GM23248 (cell line): ENCODE measurements around the gene CDC25A. TPM values are rescaled to one million over a fixed set of nuclear protein-coding genes. Genes with fewer than 3 reads are reported as not detected.

Experiments
- DNase-seq: peaks from one replicate; pipeline ENCODE4 v3.0.0-alpha.2; 2015
- H2AFZ ChIP-seq: fragments of 200-600 bp; sonication (generic); 2 replicates; pipeline ENCODE4 v1.6.1; 2016; ENCODE audit warnings: antibody characterized with exemption
- H3F3A ChIP-seq: fragments of 200-600 bp; sonication (generic); 2 replicates; pipeline ENCODE4 v1.6.1; 2016; ENCODE audit warnings: mild to moderate bottlenecking, antibody characterized with exemption, mixed run types; ENCODE audit not compliant: insufficient read depth
- H3K27ac ChIP-seq: fragments of 200-600 bp; sonication (generic); 2 replicates; pipeline ENCODE4 v1.5.1; 2016; ENCODE audit warnings: mild to moderate bottlenecking
- H3K27me3 ChIP-seq: fragments of 200-600 bp; sonication (generic); replicated peaks from 2 replicates; pipeline ENCODE4 v1.6.1; 2016; ENCODE audit warnings: mild to moderate bottlenecking; ENCODE audit not compliant: insufficient read depth
- H3K36me3 ChIP-seq: fragments of 200-600 bp; sonication (generic); 2 replicates; pipeline ENCODE4 v1.6.1; 2016; ENCODE audit warnings: low read depth, mild to moderate bottlenecking
- H3K4me1 ChIP-seq: fragments of 200-600 bp; sonication (generic); 2 replicates; pipeline ENCODE4 v1.6.1; 2016; ENCODE audit warnings: mild to moderate bottlenecking; ENCODE audit not compliant: insufficient read depth
- H3K4me2 ChIP-seq: fragments of 200-600 bp; sonication (generic); one replicate; pipeline ENCODE4 v1.6.1; 2016; ENCODE audit warnings: mild to moderate bottlenecking; ENCODE audit not compliant: unreplicated experiment
- H3K4me3 ChIP-seq: fragments of 200-600 bp; sonication (generic); 2 replicates; pipeline ENCODE4 v1.5.1; 2016; ENCODE audit warnings: mild to moderate bottlenecking
- H3K79me2 ChIP-seq: fragments of 200-600 bp; sonication (generic); 2 replicates; pipeline ENCODE4 v1.6.1; 2016; ENCODE audit warnings: mild to moderate bottlenecking; ENCODE audit not compliant: insufficient read depth
- H3K9ac ChIP-seq: fragments of 200-600 bp; sonication (generic); 2 replicates; pipeline ENCODE4 v1.6.1; 2016; ENCODE audit warnings: mild to moderate bottlenecking
- H3K9me2 ChIP-seq: fragments of 200-600 bp; sonication (generic); 2 replicates; pipeline ENCODE4 v1.6.1; 2016; ENCODE audit warnings: mixed run types, mild to moderate bottlenecking, moderate library complexity; ENCODE audit not compliant: insufficient read depth
- H3K9me3 ChIP-seq: fragments of 200-600 bp; sonication (generic); one replicate; pipeline ENCODE4 v1.6.1; 2017; ENCODE audit warnings: low read depth
- H4K20me1 ChIP-seq: fragments of 200-600 bp; sonication (generic); 2 replicates; pipeline ENCODE4 v1.6.0; 2016; ENCODE audit not compliant: insufficient read depth
- EZH2 ChIP-seq: fragments of 200-600 bp; sonication (generic); IDR thresholded peaks from 2 replicates; pipeline ENCODE4 v1.6.1; 2018; ENCODE audit warnings: antibody characterized with exemption, mild to moderate bottlenecking; ENCODE audit not compliant: insufficient read depth, poor library complexity, severe bottlenecking
- EZH2phosphoT487 ChIP-seq: fragments of 200-600 bp; sonication (generic); IDR thresholded peaks from 2 replicates; pipeline ENCODE4 v1.6.1; 2018; ENCODE audit warnings: antibody characterized with exemption, moderate library complexity, mild to moderate bottlenecking, low read depth; ENCODE audit not compliant: insufficient read depth
- WGBS, 2 experiments: methylation state at CpG; one replicate each; pipeline ENCODE4 v1.1.6; 2015 to 2017; ENCODE audit warnings: low lambda C conversion rate in 2 of 2, low coverage in 1 of 2; ENCODE audit errors: missing lambda C conversion rate in 2 of 2; 5-methylcytosine and 5-hydroxymethylcytosine counted together
- in situ Hi-C: fragments of 300-500 bp; cut with MboI; formaldehyde crosslinking; loops from 2 replicates; pipeline ENCODE4 v1.15.0; 2020
- polyA plus RNA-seq: library from polyadenylated mRNA; unstranded; fragments of >200 nt; fragmentation: Nextera tagmentation; extraction: Ambion mirVana; gene quantifications from 2 replicates; pipeline ENCODE4 v1.2.1, GENCODE V29; 2016
- total RNA-seq: library from RNA; depleted of rRNA; stranded (reverse); fragments of >200 nt; shearing (Covaris generic); gene quantifications from 2 replicates; pipeline ENCODE4 v1.2.3, GENCODE V29; 2014

The CDC25A gene
- total and polyA plus RNA-seq, 2 experiments from 2014 or later, result 1.5 to 4.3 TPM

DNA sequence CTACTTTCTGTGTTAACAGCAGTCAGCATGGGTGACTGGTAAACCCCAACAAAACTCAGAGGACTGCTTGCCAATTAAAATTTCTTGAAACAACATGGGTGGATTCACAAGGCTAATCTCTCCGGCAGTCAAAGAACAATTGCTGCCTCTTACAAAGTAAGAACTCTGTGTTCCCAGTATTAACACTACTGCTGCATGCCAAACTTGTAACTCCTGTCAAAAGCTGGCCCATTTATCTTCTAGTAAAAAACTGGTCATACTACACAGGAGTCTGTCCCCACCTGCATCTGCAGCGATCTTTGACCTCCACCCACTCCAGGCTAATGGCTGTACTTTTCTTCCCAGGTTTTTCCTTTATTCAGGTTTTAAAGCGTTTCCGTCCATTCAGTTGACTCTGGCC lies 44.0 kb upstream of the CDC25A start:
- Histone ChIP-seq H3F3A (peaks cover 16% of the 10 kb centered on the region; the same call in 1 of the 2 replicates), H3K9me2 (no peaks in the 10 kb centered on the region), H3K27me3 (peaks cover 2% of the 10 kb centered on the region; the same call in 1 of the 2 replicates), H3K9ac (no peak overlapping the region), H3K79me2 (no peaks in the 10 kb centered on the region), H3K9me3 (no peaks in the 10 kb centered on the region), H3K4me3 (no peak overlapping the region), H3K4me1 (peaks cover 5% of the 10 kb centered on the region; the same call in 1 of the 2 replicates), H3K27ac (no peak overlapping the region), H3K4me2 (peak overlapping the region; percentile 16), H3K36me3 (no peaks in the 10 kb centered on the region), H2AFZ (no peak overlapping the region), H4K20me1 (no peaks in the 10 kb centered on the region)
- in situ Hi-C loops, result no loop called here
- WGBS, 2 experiments, result 14 to 16% methylated on average over 4 of the region's 4 CpGs
- DNase-seq, result no peak
- TF ChIP-seq EZH2, result no peak
- no peak for TF ChIP-seq EZH2phosphoT487

DNA sequence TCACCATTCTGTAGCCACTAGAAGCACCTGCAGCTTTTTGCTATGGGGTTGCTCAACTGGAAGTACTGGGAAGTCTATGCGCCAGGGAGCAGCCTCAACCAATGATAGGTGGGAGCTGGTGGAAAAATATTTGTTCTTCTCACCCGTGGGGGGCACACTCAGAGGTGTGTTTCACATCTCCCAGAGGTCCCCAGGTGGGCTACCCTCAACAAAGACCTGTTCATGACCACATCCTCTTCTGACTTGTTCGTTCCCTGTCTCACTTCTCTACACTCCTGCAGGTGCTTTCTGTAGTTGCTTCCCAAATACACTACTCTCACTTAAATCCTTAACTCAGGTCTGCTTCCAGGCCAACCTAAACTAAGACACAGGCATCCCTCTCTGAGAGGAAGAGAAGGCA lies 38.7 kb upstream of the CDC25A start:
- in situ Hi-C loops, result no loop called here
- WGBS, 2 experiments, result 27 to 41% methylated on average over 3 of the region's 3 CpGs
- H3K36me3 ChIP-seq, result no peaks in the 10 kb centered on the region

DNA sequence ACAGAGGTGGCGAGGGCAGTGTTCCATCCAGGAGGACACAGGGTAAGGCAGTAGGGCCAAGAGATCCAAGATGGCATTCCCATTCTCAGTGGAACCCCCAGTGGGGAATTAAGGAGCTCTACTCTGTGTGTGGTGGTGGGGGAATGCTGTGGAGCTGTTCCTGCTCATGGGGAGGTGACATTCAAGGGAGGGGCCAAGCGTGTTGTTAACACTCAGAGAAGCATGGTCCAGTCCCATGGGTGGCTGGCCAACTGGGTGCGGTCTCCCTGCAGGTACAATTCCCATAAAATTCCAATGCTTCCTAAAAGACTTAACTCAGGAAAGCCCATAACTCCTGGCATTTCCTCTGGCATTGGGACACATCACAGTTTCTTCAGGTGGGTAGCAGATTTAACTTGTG lies 37.4 kb upstream of the CDC25A start:
- 68 to 74% methylated on average over 3 of the region's 3 CpGs for WGBS, 2 experiments
- no peaks in the 10 kb centered on the region for H3K4me1 ChIP-seq
- H3K27me3 ChIP-seq, result peaks cover 13% of the 10 kb centered on the region
- H3K9ac ChIP-seq, result no peak overlapping the region
- H2AFZ ChIP-seq, result no peak overlapping the region
- no peak overlapping the region for H3K27ac ChIP-seq
- DNase-seq, result no peak
- H3K4me3 ChIP-seq, result no peak overlapping the region
- no peaks in the 10 kb centered on the region for H3K79me2 ChIP-seq
- no peak for TF ChIP-seq EZH2
- no peak for TF ChIP-seq EZH2phosphoT487
- H3K9me3 ChIP-seq, result no peaks in the 10 kb centered on the region
- no peaks in the 10 kb centered on the region for H3F3A ChIP-seq
- H3K36me3 ChIP-seq, result no peaks in the 10 kb centered on the region
- in situ Hi-C loops, result no loop called here
- H4K20me1 ChIP-seq, result no peaks in the 10 kb centered on the region
- H3K4me2 ChIP-seq, result no peak overlapping the region
- H3K9me2 ChIP-seq, result no peaks in the 10 kb centered on the region

More for the DNA sequence above, 38.7 kb upstream of the CDC25A start:
- no peak overlapping the region for H3K27ac ChIP-seq
- no peaks in the 10 kb centered on the region for H3K9me3 ChIP-seq
- H3K4me2 ChIP-seq, result no peak overlapping the region
- no peaks in the 10 kb centered on the region for H4K20me1 ChIP-seq
- peaks cover 13% of the 10 kb centered on the region for H3K27me3 ChIP-seq
- 0 out of 2 replicates have a peak, but pooled peaks cover 2% of the 10 kb centered on the region for H3F3A ChIP-seq
- TF ChIP-seq EZH2phosphoT487, result no peak
- TF ChIP-seq EZH2, result no peak
- H3K4me3 ChIP-seq, result no peak overlapping the region
- no peak overlapping the region for H2AFZ ChIP-seq
- H3K9ac ChIP-seq, result no peak overlapping the region
- no peak for DNase-seq
- H3K9me2 ChIP-seq, result no peaks in the 10 kb centered on the region
- H3K4me1 ChIP-seq, result no peaks in the 10 kb centered on the region
- H3K79me2 ChIP-seq, result no peaks in the 10 kb centered on the region

GRCh38 chr3:48222616-48223513 lies 34.6 kb upstream of the CDC25A start, which contains the start of gene CAMP:
CAMP (plus strand) TSS chr3:48223495; CDS start chr3:48223512, 17 bp downstream.
- DNase-seq, result peak; percentile 62
- no peaks in the 10 kb centered on the region for H3K9me2 ChIP-seq
- no peaks in the 10 kb centered on the region for H3K36me3 ChIP-seq
- peaks cover 7% of the 10 kb centered on the region; the same call in 1 of the 2 replicates for H3F3A ChIP-seq
- H4K20me1 ChIP-seq, result no peaks in the 10 kb centered on the region
- H3K27ac ChIP-seq, result no peak within 1 kb of the TSS
- H3K27me3 ChIP-seq, result peaks cover 13% of the 10 kb centered on the region
- no peak within 1 kb of the TSS for H3K4me3 ChIP-seq
- no peak within 1 kb of the TSS for H2AFZ ChIP-seq
- in situ Hi-C loops, result no loop called here
- H3K9me3 ChIP-seq, result no peaks in the 10 kb centered on the region
- TF ChIP-seq EZH2 (no peak), EZH2phosphoT487 (no peak)
- 82 to 84% methylated on average over 11 of the region's 11 CpGs for WGBS, 2 experiments
- no peak within 1 kb of the TSS for H3K4me2 ChIP-seq
- H3K9ac ChIP-seq, result no peak within 1 kb of the TSS
- H3K4me1 ChIP-seq, result 0 out of 2 replicates have a peak, but pooled peaks cover 4% of the 10 kb centered on the region
- no peaks in the 10 kb centered on the region for H3K79me2 ChIP-seq
